ENCODE results near the gene GNGT2.

DNA sequence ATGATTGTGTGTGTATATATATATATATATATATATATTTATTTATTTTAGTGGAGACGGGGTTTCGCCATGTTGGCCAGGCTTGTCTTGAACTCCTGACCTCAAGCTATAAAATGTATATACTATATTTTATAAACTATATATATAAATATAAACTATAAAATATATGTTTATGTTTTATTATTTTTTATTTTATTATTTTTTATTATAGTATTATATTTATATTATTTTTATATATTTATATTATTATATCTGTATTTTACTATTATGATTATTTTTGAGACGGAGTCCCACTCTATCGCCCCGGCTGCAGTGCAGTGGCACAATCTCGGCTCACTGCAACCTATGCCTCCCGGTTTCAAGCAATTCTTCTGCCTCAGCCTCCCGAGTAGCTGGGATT is 30.7 kb upstream of the GNGT2 start:
- TF ChIP-seq SIN3A (IDR thresholded peaks at IDR 0.05; ENCODE audit: borderline replicate concordance, insufficient read depth, low read depth, low read length) (no peak), POLR2AphosphoS5 (IDR thresholded peaks at IDR 0.05; ENCODE audit: low read depth, low read length) (no peak), TCF7L2 (IDR thresholded peaks at IDR 0.05; ENCODE audit: low read depth, low read length) (no peak)
- TF ChIP-seq, protein P1, sequence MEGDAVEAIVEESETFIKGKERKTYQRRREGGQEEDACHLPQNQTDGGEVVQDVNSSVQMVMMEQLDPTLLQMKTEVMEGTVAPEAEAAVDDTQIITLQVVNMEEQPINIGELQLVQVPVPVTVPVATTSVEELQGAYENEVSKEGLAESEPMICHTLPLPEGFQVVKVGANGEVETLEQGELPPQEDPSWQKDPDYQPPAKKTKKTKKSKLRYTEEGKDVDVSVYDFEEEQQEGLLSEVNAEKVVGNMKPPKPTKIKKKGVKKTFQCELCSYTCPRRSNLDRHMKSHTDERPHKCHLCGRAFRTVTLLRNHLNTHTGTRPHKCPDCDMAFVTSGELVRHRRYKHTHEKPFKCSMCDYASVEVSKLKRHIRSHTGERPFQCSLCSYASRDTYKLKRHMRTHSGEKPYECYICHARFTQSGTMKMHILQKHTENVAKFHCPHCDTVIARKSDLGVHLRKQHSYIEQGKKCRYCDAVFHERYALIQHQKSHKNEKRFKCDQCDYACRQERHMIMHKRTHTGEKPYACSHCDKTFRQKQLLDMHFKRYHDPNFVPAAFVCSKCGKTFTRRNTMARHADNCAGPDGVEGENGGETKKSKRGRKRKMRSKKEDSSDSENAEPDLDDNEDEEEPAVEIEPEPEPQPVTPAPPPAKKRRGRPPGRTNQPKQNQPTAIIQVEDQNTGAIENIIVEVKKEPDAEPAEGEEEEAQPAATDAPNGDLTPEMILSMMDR (IDR thresholded peaks at IDR 0.05): no peak
